Activated CD8-positive, alpha-beta T cell treated with anti-CD3 and anti-CD28 coated beads for 36 hours (primary cell): ENCODE measurements around the gene DDR1. TPM values are rescaled to one million over a fixed set of nuclear protein-coding genes. Genes with fewer than 3 reads are reported as not detected.

ENCODE experiments used
- ATAC-seq: fragments of 200-7000 bp; cut with Tn5 transposase; one replicate; pipeline ENCODE4 v1.10.0; 2021; ENCODE audit warnings: mild to moderate bottlenecking, moderate library complexity
- CTCF ChIA-PET: fragments of 350-600 bp; sonication (Branson Sonifier 250); formaldehyde crosslinking; loops from one replicate; lab custom pipeline; 2021; ENCODE audit warnings: antibody characterized with exemption; lab: Charles Lee
- POLR2A ChIA-PET: fragments of 350-600 bp; sonication (Branson Sonifier 250); formaldehyde crosslinking; loops from one replicate; lab custom pipeline; 2021; ENCODE audit warnings: antibody characterized with exemption; lab: Charles Lee
- DNase-seq: peaks from one replicate; pipeline ENCODE4 v3.0.0-alpha.2; 2020
- H3K27ac Mint-ChIP-seq: one replicate; pipeline ENCODE4 v1.8.0; 2021; ENCODE audit warnings: mild to moderate bottlenecking, mixed read lengths
- H3K27me3 Mint-ChIP-seq: one replicate; pipeline ENCODE4 v1.8.0; 2021; ENCODE audit warnings: mixed read lengths
- H3K36me3 Mint-ChIP-seq: one replicate; pipeline ENCODE4 v1.8.0; 2021; ENCODE audit warnings: low read depth, mixed read lengths
- H3K4me1 Mint-ChIP-seq: one replicate; pipeline ENCODE4 v1.8.0; 2021; ENCODE audit warnings: low read depth, mixed read lengths
- H3K4me3 Mint-ChIP-seq: one replicate; pipeline ENCODE4 v1.8.0; 2021; ENCODE audit warnings: mild to moderate bottlenecking, moderate library complexity, mixed read lengths
- H3K9me3 Mint-ChIP-seq: one replicate; pipeline ENCODE4 v1.8.0; 2021; ENCODE audit warnings: mixed read lengths
- CTCF ChIP-seq: fragments of 200-600 bp; IDR thresholded peaks from one replicate; pipeline ENCODE4 v1.8.0; 2022; ENCODE audit warnings: antibody characterized with exemption, mild to moderate bottlenecking
- intact Hi-C: fragments of 100-400 bp; cut with micrococcal nuclease; formaldehyde crosslinking; loops from one replicate; pipeline ENCODE4 v1.10.0; 2022
- total RNA-seq, 2 experiments: library from RNA; stranded (reverse); gene quantifications; one replicate each; pipeline ENCODE4 v1.2.3, GENCODE V29; 2021

DDR1 gene
- total RNA-seq, 2 experiments from 2014 or later = 14.4 to 14.5 TPM

GRCh38 chr6:30891450-30891723, 7.1 kb downstream of the DDR1 start:
- ChIA-PET POLR2A (interaction anchor here (1.5 to 1.6 kb wide), 2 partner anchors 24 to 71 kb away, joined by 3 to 5 read pairs; no protein-coding TSS in a partner anchor), CTCF (interaction anchor here (0.6 kb wide), 1 partner anchor 14 kb away, joined by 3 read pairs; no protein-coding TSS in a partner anchor)
- H3K9me3 Mint-ChIP-seq = no peaks in the 10 kb centered on the region
- H3K4me3 Mint-ChIP-seq = no peak overlapping the region
- no peak overlapping the region for H3K27ac Mint-ChIP-seq
- intact Hi-C loops = no loop called here
- H3K4me1 Mint-ChIP-seq = peaks cover 1% of the 10 kb centered on the region
- no peaks in the 10 kb centered on the region for H3K27me3 Mint-ChIP-seq
- DNase-seq (no peak), ATAC-seq (no peak)
- peaks cover 6% of the 10 kb centered on the region for H3K36me3 Mint-ChIP-seq
- no peak for TF ChIP-seq CTCF

- no peaks in the 10 kb centered on the region for H3K9me3 Mint-ChIP-seq
- ChIA-PET POLR2A (interaction anchor here (1.0 to 1.5 kb wide), 2 partner anchors 10 to 25 kb away, joined by 3 read pairs; no protein-coding TSS in a partner anchor), CTCF (no interaction called here)
- DNase-seq (no peak), ATAC-seq (no peak)
- no peaks in the 10 kb centered on the region for H3K27me3 Mint-ChIP-seq
- no peak overlapping the region for H3K4me3 Mint-ChIP-seq
- H3K27ac Mint-ChIP-seq = no peak overlapping the region
- H3K4me1 Mint-ChIP-seq = no peaks in the 10 kb centered on the region
- peaks cover 6% of the 10 kb centered on the region for H3K36me3 Mint-ChIP-seq
- intact Hi-C loops = no loop called here
- TF ChIP-seq CTCF = no peak
Measured at GRCh38 chr6:30891816-30892538, 7.7 kb downstream of the DDR1 start.

- CTCF ChIA-PET = no interaction called here
- Mint-ChIP-seq H3K36me3 (peaks cover 6% of the 10 kb centered on the region), H3K4me3 (no peak overlapping the region), H3K27me3 (no peaks in the 10 kb centered on the region), H3K4me1 (no peaks in the 10 kb centered on the region), H3K9me3 (no peaks in the 10 kb centered on the region), H3K27ac (no peak overlapping the region)
- no peak for TF ChIP-seq CTCF
- DNase-seq = no peak
- intact Hi-C loops = no loop called here
- POLR2A ChIA-PET = no interaction called here
- ATAC-seq = no peak
Measured at GRCh38 chr6:30893001-30893591, 8.8 kb downstream of the DDR1 start.

GRCh38 chr6:30893666-30894065, 9.3 kb downstream of the DDR1 start:
- H3K4me3 Mint-ChIP-seq = no peak overlapping the region
- TF ChIP-seq CTCF = no peak
- no peak for ATAC-seq
- no peaks in the 10 kb centered on the region for H3K9me3 Mint-ChIP-seq
- CTCF ChIA-PET = no interaction called here
- no peak for DNase-seq
- peaks cover 9% of the 10 kb centered on the region for H3K36me3 Mint-ChIP-seq
- no peak overlapping the region for H3K27ac Mint-ChIP-seq
- intact Hi-C loops = no loop called here
- POLR2A ChIA-PET = no interaction called here
- H3K27me3 Mint-ChIP-seq = no peaks in the 10 kb centered on the region
- no peaks in the 10 kb centered on the region for H3K4me1 Mint-ChIP-seq

GRCh38 chr6:30894381-30894780, 10.1 kb downstream of the DDR1 start:
- H3K36me3 Mint-ChIP-seq = peaks cover 10% of the 10 kb centered on the region
- intact Hi-C loops = no loop called here
- DNase-seq (no peak), ATAC-seq (no peak)
- H3K4me3 Mint-ChIP-seq = no peak overlapping the region
- H3K4me1 Mint-ChIP-seq = no peaks in the 10 kb centered on the region
- H3K9me3 Mint-ChIP-seq = no peaks in the 10 kb centered on the region
- POLR2A ChIA-PET = no interaction called here
- no peak overlapping the region for H3K27ac Mint-ChIP-seq
- no peaks in the 10 kb centered on the region for H3K27me3 Mint-ChIP-seq
- CTCF ChIA-PET = no interaction called here
- no peak for TF ChIP-seq CTCF
